Measurements from ENCODE around the gene GDI1.
A peak's percentile ranks its signal among the peaks of the same experiment; 100 is the strongest.

The GDI1 gene

DNA sequence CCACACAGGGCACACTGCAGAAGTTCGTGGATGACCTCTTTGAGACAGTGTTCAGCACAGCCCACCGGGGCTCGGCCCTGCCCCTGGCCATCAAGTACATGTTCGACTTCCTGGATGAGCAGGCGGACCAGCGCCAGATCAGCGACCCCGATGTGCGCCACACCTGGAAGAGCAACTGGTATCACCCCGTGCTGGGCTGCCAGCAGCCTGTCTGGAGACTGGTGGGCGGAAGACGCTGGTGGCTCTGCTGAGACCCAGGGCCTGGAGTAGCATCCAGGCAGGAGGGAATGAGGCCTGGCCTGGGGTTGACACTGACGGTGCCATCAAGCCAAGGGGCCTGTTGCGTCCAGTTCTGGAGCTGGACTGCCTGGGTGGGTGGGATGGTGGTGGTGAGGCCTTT lies 33.5 kb downstream of the GDI1 start:
- no peak for ATAC-seq
- H3K36me3 Mint-ChIP-seq (ENCODE audit: low read depth) = peaks cover 2% of the 10 kb centered on the region

DNA sequence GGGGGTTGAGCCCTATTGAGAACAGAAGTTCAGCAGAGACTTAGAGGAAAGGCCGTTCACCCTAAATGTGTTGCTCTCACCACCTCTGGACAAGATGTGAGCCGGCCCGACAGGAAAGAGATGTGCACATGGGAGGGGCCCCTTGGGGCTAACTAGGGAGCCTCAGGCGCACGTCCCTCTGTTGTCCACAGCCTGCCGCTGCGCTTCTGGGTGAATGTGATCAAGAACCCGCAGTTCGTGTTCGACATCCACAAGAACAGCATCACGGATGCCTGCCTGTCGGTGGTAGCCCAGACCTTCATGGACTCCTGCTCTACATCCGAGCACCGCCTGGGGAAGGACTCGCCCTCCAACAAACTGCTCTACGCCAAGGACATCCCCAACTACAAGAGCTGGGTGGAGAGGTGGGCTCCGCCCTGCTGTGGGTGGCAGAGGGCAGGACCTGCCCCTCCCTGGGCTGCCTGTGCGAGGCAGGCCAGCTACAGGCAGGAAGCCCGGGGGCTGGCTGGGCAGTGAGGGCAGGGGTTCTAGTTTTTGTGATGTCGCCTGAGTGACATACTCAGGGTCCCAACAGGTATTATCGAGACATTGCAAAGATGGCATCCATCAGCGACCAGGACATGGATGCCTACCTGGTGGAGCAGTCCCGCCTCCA lies 34.1 kb downstream of the GDI1 start:
- no peaks in the 10 kb centered on the region for H3K27me3 Mint-ChIP-seq
- H3K36me3 Mint-ChIP-seq (ENCODE audit: low read depth) = peaks cover 4% of the 10 kb centered on the region
- DNase-seq (no peak), ATAC-seq (no peak)
- peaks cover 3% of the 10 kb centered on the region for H3K4me1 Mint-ChIP-seq
- H3K9me3 Mint-ChIP-seq = no peaks in the 10 kb centered on the region
- H3K27ac Mint-ChIP-seq = no peak overlapping the region
- H3K4me3 Mint-ChIP-seq = no peak overlapping the region

More for the DNA sequence above, 33.5 kb downstream of the GDI1 start:
- H3K27ac Mint-ChIP-seq = no peak overlapping the region
- H3K4me1 Mint-ChIP-seq = peaks cover under 1% of the 10 kb centered on the region
- no peak overlapping the region for H3K4me3 Mint-ChIP-seq
- DNase-seq = no peak
- no peaks in the 10 kb centered on the region for H3K9me3 Mint-ChIP-seq
- no peaks in the 10 kb centered on the region for H3K27me3 Mint-ChIP-seq

DNA sequence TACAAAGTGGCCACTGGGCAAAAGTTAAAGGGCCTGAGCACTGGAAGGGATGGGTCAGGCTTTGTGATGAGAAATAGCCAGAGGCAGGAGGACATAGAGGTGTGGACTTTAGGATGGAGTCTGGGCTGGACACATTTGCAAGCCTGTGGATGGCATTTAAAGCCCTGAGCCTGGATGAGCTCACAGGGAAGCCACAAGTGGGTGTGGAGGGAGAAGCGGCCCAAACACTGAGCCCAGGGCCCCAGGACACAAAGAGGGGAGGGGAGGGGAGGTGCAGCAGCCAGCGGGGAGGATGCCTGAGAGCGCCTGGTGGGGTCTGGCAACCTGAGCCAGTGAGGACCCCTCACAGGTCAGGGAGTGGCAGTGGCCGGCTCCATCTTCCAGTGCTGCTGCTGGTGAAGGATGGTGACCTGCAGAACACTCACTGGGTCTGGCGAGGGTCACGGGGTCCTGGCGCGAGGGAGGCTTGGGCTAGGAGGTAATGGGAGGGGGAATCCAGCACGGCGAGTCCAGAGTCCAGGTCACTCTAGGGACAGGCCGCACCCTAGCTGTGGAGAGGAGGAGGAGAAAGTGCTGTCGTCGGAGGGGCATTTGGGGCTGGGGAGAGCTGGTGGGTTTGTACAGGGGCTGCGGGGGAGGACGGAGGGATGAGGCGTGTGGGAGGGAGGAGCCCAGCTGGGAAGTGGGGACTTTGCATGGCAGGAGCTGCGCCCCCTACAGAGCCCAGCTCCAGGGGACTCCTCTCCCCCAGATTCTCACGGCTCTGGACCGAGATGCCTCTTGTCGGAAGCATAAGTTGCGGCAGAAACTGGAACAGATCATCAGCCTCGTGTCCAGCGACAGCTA lies 35.1 kb downstream of the GDI1 start:
- ATAC-seq (no peak), DNase-seq (no peak)
- Mint-ChIP-seq H3K4me3 (no peak overlapping the region), H3K27ac (no peak overlapping the region), H3K36me3 (ENCODE audit: low read depth) (peaks cover 4% of the 10 kb centered on the region), H3K4me1 (peaks cover 7% of the 10 kb centered on the region), H3K27me3 (no peaks in the 10 kb centered on the region), H3K9me3 (no peaks in the 10 kb centered on the region)

DNA sequence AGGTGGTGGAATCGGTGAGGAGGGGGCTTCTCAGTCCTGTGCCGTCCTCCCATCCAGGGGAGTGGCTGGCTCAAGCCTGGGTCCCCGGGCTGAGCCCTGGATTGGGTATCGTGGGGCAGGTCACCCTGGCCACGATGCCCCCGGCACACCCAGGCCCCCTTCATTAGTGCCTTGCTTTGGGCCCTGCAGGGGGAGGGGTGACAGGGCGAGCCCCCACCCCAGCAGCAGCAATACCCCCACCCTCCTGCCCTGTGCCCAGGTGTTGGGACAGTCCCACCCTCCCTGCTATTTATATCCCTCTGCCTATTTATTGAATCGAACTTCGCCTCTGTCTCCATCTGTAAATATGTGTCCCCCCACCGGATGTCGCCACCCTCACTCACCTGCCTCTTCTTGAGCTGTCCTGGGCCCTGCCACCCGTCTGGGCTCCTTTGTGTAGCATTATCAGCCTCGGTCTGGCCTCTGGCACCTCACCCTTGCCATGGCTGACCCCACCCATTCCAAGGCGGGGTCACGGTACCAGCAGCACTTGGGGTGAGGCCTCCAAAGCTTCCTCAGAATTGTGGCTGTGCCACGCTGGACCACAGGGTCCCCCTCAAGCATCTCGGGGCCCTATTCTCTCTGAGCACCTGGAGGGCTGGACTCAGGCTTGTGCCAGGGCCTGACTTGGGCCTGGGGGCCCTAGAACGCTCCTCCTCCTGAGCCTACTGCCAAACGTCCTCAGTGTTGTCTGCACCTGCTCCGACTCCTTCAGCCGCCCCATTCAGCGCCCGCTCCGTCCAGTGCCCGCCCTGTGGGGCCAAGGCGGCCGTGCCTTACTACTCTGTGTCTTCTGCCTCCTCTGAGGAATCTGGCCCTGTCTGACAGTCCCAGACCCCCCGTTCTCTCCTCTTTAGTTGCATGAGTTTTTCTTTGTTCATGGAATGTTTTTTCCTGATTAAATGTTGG lies 36.0 kb downstream of the GDI1 start:
- no peak overlapping the region for H3K4me3 Mint-ChIP-seq
- H3K9me3 Mint-ChIP-seq = no peaks in the 10 kb centered on the region
- ATAC-seq (no peak), DNase-seq (no peak)
- peaks cover 10% of the 10 kb centered on the region for H3K4me1 Mint-ChIP-seq
- no peaks in the 10 kb centered on the region for H3K27me3 Mint-ChIP-seq
- no peak overlapping the region for H3K27ac Mint-ChIP-seq
- peaks cover 4% of the 10 kb centered on the region for H3K36me3 Mint-ChIP-seq (ENCODE audit: low read depth)

DNA sequence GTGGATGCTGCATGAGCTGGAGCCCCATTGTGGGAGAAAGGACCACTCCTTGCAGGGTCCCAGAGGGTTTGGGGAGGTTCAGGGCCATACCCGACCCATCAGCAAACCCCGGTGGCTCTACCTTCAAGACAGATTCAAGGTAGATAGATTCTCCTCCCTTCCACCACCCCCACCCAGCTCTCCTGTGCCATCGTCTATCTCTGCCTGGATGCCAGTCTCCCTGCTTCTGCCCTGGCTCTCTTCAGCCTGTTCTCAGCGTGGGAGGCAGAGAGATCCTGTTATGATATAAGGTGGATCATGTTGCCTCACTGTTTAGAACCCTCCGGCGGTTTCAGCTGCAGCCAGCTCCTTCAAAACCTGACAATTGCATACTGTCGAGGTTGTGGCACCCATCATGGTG lies 36.7 kb downstream of the GDI1 start:
- H3K4me3 Mint-ChIP-seq = no peak overlapping the region

DNA sequence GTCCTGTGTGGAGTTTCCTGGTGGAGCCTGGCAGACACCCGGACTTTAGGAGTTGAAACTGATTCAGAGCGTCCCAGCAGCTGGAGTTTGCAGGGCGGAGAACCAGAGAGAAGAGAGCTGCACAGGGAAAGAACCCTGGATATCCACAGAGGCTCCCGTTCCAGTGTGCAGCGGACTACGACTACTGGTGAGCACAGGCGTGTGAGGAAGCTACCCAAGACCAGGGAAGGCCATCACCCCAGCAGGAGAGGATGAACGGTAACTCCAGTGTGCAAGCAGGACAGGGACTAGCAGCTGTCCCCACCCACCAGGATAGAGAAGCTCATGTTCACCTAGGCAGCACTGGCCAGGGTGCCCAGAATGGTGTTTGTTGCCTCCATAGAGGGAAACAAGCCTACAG lies 39.9 kb downstream of the GDI1 start:
- Mint-ChIP-seq H3K27ac (no peak overlapping the region), H3K27me3 (no peaks in the 10 kb centered on the region), H3K4me1 (peaks cover 17% of the 10 kb centered on the region), H3K36me3 (ENCODE audit: low read depth) (peaks cover 4% of the 10 kb centered on the region), H3K4me3 (no peak overlapping the region), H3K9me3 (no peaks in the 10 kb centered on the region)
- ATAC-seq (no peak), DNase-seq (no peak)

More for the DNA sequence above, 36.7 kb downstream of the GDI1 start:
- H3K36me3 Mint-ChIP-seq (ENCODE audit: low read depth) = peaks cover 4% of the 10 kb centered on the region
- DNase-seq (no peak), ATAC-seq (no peak)
- peaks cover 10% of the 10 kb centered on the region for H3K4me1 Mint-ChIP-seq
- no peaks in the 10 kb centered on the region for H3K9me3 Mint-ChIP-seq
- H3K27me3 Mint-ChIP-seq = no peaks in the 10 kb centered on the region
- no peak overlapping the region for H3K27ac Mint-ChIP-seq

DNA sequence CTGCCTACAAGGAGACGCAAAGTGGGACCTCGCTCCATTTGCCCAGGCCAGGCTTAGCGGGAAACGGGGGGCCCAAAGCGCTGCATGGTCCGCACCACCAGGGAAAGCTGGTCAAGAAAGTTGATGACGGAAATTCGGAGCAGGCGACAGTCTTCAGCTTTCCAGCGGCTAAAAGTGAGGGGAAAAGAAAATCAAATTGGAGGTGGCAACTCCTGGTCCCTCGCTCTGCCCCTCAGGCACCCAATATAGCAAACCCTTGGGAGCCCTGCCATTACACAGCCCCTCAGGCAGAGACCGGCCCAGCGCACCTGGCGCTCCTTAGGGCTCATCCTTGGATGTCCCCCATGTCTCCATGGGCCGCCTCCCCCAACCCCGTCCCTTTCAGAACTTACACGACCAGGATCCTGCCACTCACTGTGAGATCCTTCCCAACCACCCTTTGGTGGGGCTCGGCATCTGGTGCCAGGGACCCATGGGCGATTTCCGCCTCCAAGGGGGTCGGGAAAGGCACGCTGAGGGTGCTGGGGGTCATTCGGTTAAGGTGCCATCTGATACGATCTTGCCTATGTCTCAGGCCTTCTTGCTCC lies 41.0 kb downstream of the GDI1 start:
- Mint-ChIP-seq H3K4me1 (peaks cover 17% of the 10 kb centered on the region), H3K9me3 (no peaks in the 10 kb centered on the region), H3K27me3 (no peaks in the 10 kb centered on the region), H3K4me3 (peak overlapping the region; percentile 82), H3K27ac (peak overlapping the region; percentile 73), H3K36me3 (ENCODE audit: low read depth) (peaks cover 4% of the 10 kb centered on the region)
- ATAC-seq = no peak
- DNase-seq = no peak

DNA sequence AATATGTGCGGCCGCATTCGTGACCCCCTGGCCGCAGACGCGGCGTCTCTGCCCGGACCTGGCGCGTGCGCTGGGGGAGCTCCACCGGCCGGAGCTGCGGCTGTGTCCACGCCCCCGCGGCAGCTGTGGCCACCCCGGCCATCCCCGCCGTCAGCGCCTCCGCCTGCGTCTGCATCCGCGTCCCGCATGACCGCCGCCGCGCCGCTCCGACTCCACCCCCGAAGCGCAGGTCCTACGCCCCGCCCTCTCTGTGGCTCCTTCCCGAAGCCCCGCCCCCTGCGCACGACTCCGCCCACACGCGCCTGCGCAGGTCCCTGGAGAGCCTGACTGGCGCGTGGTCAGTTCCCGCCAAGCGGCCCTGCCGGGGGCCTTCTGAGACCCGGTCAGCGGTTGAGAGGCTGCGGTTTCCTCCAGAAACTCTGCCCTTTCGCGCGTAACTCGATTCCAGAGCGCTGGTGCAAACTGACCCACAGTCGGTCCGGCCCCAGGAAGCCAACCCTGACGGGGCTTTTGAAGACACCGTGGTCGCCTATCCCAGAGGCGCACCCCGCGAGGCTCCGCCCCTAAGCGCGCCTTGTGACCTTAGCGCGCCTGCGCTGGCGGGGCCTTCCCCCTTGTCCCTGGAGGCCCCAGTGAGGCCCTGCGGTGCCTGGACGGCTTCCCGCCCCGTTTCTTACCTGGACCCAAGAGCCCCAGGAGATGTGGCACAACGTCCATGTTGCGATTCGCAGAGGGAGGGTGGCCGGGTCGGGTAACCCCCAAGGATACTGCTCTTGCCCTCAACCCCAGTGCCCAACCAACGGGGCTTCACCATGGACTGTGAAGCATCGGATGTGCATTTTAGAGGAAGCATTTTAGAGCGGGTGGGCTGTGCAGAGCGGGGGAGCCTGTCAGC lies 42.0 kb downstream of the GDI1 start, which contains the start of gene LAGE3:
Gene LAGE3, minus strand, starts transcription at position 554 of the 895 bp plus-strand sequence. Its CDS starts 366 bp downstream, at position 188.
- DNase-seq (peak; percentile 95), ATAC-seq (peak; percentile 94)
- peak within 1 kb of the TSS; percentile 82 for H3K4me3 Mint-ChIP-seq
- no peaks in the 10 kb centered on the region for H3K27me3 Mint-ChIP-seq
- H3K4me1 Mint-ChIP-seq = peaks cover 24% of the 10 kb centered on the region
- peak within 1 kb of the TSS; percentile 93 for H3K27ac Mint-ChIP-seq
- H3K36me3 Mint-ChIP-seq (ENCODE audit: low read depth) = peaks cover 3% of the 10 kb centered on the region
- no peaks in the 10 kb centered on the region for H3K9me3 Mint-ChIP-seq

DNA sequence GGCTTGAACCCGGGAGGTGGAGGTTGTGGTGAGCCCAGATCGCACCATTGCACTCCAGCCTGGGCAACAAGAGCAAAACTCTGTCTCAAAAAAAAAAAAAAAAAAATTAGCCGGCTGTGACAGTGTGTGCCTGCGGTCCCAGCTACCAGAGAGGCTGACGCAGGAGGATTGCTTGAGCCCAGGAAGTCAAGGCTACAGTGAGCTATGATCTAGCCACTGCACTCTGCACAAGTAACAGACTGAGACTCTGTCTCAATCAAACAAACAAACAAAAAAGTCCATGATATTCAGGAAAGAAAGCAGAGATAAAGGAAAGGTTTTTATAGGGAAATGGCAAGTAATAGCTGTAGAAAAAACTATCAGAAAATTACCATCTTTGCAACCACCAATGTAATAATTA lies 44.2 kb downstream of the GDI1 start:
- Mint-ChIP-seq H3K4me1 (peaks cover 29% of the 10 kb centered on the region), H3K27ac (no peak overlapping the region), H3K9me3 (no peaks in the 10 kb centered on the region), H3K36me3 (ENCODE audit: low read depth) (no peaks in the 10 kb centered on the region), H3K4me3 (no peak overlapping the region), H3K27me3 (no peaks in the 10 kb centered on the region)
- ATAC-seq (no peak), DNase-seq (no peak)

DNA sequence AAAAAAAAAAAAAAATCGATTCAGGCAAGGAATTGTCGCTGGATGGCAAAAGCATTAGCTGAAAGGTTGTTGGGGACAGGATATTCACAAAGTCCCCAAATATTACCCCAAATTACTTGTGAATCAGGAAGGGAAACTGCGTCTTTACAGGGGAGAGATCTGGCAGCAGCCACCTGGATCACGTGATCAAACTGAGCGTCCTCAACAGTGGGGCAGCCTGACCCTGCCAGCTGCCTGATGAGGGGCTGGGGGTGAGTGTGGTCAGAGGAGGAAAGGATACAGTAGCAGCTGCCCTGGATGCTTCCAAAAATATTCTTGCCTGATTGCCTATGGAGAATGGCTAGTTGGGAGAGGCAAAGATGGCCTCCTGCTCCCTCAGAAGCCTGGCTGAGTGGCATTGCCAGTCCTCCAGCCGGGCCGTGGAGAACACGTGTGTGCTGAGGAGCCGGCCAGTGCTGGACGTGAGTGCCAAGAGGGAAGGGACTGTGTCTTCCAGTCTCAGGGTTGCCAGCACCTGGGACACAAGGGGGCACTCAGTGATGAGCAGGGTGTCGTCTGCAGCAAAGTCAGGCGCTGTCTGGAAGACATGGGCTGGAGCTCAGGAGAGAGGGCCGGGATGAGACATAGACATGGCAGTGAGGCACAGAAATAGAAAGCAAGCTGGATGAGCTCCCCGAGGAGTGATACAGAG lies 45.1 kb downstream of the GDI1 start:
- no peaks in the 10 kb centered on the region for H3K27me3 Mint-ChIP-seq
- no peaks in the 10 kb centered on the region for H3K36me3 Mint-ChIP-seq (ENCODE audit: low read depth)
- no peak overlapping the region for H3K27ac Mint-ChIP-seq
- DNase-seq = no peak
- H3K4me3 Mint-ChIP-seq = no peak overlapping the region
- no peak for ATAC-seq
- no peaks in the 10 kb centered on the region for H3K9me3 Mint-ChIP-seq
- H3K4me1 Mint-ChIP-seq = peaks cover 27% of the 10 kb centered on the region

DNA sequence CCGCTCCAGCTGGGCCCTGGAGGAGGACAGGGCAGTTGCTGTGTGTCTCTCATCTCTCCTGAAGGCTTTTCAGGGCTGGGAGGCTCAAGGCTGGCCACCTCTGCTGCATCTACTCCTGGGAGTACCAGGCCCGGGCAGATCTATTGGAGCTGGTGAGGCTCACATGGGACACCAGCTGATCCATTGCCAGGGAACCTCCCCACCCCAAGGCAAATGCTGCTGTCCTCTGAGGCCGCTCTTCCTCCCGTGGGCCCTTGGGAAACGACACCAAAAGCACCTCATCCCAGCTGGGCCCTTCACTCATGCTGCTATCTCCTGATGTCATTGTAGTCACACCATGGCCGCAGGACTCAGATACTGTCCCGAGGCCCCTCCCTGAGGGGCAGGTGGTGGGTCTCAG lies 45.8 kb downstream of the GDI1 start:
- no peak overlapping the region for H3K4me3 Mint-ChIP-seq
- DNase-seq = no peak
- no peak for ATAC-seq
- H3K4me1 Mint-ChIP-seq = peaks cover 27% of the 10 kb centered on the region
- peaks cover under 1% of the 10 kb centered on the region for H3K36me3 Mint-ChIP-seq (ENCODE audit: low read depth)
- no peak overlapping the region for H3K27ac Mint-ChIP-seq
- no peaks in the 10 kb centered on the region for H3K9me3 Mint-ChIP-seq
- no peaks in the 10 kb centered on the region for H3K27me3 Mint-ChIP-seq

DNA sequence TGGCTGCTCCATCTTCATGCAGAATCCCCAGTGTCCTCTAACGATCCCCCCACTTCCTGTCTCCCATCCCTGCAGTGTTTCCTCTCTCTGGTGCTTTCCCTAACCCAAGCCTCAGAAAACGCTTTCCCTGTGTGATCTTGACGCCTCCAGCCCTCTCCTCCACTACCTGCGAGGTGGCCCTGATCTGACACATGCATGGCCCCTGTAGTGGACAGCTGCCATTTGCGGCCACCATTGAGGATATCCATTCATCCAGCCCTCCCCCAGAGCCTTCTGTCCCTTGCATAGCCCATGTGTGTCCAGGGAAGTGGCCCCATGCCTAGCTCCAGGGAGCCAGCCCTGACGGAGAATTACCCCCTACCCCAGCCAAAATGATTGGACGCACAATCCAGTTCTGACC lies 46.4 kb downstream of the GDI1 start:
- no peaks in the 10 kb centered on the region for H3K9me3 Mint-ChIP-seq
- DNase-seq = no peak
- H3K27me3 Mint-ChIP-seq = no peaks in the 10 kb centered on the region
- H3K4me1 Mint-ChIP-seq = peaks cover 25% of the 10 kb centered on the region
- peaks cover 4% of the 10 kb centered on the region for H3K36me3 Mint-ChIP-seq (ENCODE audit: low read depth)
- ATAC-seq = no peak
- no peak overlapping the region for H3K27ac Mint-ChIP-seq
- H3K4me3 Mint-ChIP-seq = peak overlapping the region; percentile 15
